GM19452 (cell line): ENCODE results near the gene ARHGEF19.

Experiments
- ATAC-seq: cut with Tn5 transposase; IDR thresholded peaks from one replicate; pipeline ENCODE4 v1.9.1; 2021; ENCODE audit not compliant: unreplicated experiment

The ARHGEF19 gene

GRCh38 chr1:16151196-16151994 is 61.1 kb downstream of the ARHGEF19 start:
- ATAC-seq, result no peak

DNA sequence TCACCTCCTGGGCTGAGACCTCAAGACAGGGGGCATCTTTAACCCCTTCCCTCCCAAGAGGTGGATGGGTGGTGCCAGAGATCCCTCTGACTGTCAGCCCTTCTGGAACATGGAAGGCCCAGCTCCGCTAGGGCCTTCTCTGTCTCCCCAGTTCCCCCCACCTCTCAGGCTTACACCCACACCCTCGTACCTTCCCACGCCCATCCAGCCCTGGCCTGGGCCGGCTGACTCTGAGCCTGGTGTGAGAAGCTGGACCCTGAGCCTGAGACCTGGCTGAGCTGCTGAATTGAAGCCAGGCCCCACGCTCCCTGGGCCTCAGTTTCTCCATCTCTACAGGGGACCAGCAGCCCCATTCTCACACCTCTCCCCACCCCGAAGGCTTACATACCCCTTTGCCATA is 61.9 kb downstream of the ARHGEF19 start:
- ATAC-seq, result no peak

- ATAC-seq, result no peak
Observed at GRCh38 chr1:16149702-16150488, 62.6 kb downstream of the ARHGEF19 start.

DNA sequence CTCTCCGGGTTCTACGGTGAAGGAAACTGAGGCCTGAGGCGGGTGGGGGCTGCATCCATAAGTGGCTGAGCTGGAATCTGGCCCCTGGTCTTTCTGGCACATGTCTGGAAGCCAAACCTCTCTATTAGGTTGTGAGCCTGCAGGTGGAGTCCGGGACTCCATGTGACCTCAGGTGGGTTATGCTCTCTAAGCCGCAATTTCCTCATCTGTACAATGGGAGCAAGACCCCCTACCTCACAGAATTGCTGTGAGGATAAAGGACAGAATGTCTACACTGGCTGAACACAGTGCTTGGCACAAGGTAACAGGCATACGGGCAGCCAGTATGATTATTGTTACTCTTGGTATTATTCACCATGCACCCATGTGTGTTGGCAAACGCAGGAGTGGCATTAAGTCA is 63.3 kb downstream of the ARHGEF19 start:
- ATAC-seq, result no peak

- no peak for ATAC-seq
Observed at GRCh38 chr1:16148329-16149092, 63.9 kb downstream of the ARHGEF19 start.
